NCI-H524 (cell line): ENCODE data around the gene NFASC.
A peak's percentile ranks its signal among the peaks of the same experiment; 100 is the strongest.

Experiments
- DNase-seq, 2 experiments: peaks; one replicate each; lab custom pipeline; 2025; lab: John Stamatoyannopoulos, UW

Gene NFASC

DNA sequence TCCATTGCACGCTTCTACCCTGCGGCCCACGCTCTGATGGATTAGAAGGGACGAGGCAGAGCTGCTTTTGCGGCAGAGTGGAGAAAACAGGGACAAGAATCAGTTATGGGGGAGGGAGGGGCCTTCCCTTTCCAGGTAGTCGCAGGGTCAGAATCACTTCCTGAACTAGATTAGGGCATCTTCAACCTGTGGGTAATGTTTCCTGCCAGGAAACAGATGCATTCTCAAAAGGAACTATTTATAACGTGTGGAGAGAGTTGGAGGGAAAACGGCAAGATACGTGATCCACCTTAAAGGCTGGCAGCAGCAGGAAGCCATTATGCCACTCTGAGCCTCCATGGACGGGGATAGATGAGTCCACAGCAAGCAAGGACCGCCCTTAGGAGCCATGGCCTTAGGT lies 112.5 kb downstream of the NFASC start:
- no peak for DNase-seq

DNA sequence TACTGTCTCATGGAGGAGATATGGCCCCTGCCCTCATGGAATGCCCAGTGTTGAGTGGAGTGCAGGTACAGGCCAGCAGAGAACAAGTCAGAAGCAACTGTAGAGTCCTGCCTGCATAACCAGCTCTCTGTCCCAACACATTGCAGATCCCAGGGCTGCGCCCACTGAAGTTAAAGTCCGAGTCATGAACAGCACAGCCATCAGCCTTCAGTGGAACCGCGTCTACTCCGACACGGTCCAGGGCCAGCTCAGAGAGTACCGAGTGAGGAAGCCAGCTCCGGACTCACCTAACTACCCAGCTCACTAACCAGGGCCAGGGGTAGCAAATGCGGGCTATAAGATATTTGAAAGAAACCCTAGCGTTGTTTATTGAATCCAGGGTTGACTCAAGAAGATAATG lies 113.2 kb downstream of the NFASC start:
- no peak for DNase-seq

DNA sequence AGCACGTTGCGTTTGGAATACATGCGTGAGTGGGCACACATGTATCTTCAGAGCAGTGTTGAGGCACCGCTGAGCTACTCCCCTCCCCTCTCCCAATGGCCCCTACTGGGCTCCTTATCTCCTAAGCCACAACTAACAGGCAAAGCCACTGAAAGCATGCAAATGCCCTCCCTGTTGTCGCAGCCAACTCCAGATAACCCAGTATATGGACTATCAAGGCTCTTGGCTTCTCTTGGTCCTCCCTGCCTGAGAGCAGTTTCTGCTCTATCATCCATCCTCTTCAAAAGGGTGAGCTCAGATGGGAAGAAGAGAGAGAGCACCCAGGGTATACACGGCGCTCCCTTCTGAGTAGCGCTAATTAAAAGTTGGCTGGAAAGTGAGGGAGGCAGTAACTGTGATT lies 113.8 kb downstream of the NFASC start:
- DNase-seq, result no peak

DNA sequence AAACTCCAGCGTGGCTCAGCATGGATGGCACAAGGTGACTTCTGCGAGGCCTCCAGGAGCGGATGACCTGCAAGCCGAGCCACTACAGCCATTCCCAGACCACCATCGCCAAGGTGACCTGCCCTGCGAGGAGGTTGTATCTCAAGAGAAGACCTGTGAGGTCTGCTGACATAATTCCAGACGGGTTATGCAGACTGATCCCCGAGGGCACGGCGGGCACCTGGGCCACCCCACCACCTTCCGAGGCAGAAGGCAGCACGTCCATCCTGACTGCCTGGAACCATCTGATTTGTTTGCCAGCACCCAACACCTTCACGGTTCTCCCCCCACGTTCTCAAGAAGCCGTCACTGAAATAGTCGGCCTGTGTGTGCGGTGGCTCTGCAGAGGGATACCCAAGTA lies 115.5 kb downstream of the NFASC start:
- no peak for DNase-seq

DNA sequence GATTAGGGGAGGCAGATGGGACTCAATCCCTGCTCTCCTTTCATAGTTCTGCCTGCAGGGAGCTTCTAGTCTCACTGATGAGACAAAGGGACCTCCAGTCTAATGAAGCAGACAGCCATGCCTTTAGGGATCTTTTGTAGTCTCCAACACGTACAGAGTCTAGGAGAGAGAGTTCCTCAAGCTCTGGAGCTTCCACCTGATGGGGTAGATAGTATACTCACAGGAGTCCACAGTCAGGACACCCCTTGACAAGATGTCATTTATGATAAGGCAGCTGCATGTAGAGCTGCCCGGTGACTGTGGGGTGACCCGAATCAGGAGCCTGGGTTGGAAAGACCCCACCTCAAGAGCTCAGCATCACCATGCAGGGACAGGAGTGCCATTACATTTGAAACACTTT lies 117.0 kb downstream of the NFASC start:
- no peak for DNase-seq

DNA sequence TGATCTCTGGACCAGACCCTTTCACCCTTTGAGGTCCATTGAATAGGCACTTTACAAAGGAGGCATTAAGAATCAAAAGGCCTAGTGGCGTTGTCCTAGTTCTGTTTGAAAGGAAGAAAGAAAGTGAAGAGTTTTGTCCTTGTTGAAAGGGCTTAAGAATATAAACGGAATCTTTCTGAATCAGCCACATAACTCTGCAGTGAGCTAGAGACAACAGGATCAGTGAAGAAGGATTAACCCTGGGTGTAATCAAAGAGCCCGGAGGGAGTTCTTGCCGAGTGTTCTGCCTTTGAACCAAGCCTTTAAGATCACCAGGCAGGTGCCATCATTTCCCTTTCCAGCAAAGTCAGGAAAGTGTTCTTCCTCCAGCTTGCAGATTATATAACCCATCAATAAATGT lies 117.5 kb downstream of the NFASC start:
- no peak for DNase-seq

DNA sequence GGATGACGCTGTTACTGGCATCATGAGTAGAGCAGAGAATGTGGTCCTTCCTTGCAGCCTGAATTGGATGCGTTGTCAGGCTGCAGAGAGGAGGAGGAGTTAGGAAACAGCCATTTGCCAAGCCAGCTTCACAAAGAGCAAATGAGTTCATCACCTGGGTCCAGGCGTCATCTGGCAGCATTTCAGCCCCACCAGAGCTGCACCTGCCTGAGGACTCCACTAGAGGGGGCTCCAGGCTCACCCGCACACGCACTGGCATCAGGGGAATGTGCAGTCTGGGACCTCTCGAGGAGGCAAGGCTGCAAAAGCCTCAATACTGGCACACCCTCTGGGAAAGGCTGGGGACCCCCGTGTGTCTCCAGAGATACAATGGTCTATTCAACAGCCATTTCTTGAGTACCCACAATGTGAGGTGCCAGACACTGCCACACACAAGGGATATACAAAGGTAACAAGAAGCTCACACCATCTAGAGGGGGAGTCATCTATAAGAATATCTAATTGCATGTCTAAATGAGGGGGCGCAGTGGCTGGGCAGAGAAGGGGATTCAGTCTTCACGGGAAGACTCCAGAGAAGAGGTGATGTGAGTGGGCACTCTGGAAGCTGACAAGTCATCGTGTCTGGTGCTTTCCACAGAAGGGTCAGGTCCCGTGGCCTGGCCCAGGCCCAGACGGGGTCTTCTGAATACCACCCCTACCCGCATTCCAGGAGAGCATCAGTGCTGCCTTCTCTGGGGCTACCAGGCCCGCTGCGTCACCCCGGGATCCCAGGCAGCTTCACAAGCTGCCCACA lies 118.8 kb downstream of the NFASC start:
- peak; percentile 59 to 72 for DNase-seq

DNA sequence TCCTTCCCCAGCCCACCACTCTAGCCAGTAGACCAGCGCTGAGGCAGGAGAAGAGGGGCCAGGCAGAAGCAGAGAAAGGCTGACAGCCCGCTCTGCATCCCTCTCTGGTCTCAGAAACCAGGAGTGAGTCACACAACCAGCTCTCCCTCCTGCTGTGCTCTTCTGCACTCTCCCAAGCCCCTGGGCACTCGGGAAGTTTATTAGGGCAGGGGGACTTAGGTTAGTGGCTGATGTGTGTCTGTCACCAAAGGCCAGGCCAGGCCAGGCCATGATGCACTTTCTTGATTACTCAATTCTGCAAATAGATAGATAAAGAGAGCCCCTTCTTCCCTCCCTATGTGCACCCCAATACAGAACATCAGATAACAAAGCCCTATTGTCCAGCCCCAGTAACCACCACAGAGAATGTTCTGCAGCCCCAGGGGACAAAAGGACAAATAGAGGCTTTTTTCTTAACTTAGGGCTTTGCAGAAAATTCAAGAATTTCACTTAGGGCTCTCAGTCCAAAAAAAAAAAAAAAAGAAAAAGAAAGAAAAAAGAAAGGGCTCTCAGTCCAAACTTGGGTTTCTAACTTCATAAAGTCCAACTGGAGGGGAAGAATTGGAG lies 119.5 kb downstream of the NFASC start:
- no peak for DNase-seq

DNA sequence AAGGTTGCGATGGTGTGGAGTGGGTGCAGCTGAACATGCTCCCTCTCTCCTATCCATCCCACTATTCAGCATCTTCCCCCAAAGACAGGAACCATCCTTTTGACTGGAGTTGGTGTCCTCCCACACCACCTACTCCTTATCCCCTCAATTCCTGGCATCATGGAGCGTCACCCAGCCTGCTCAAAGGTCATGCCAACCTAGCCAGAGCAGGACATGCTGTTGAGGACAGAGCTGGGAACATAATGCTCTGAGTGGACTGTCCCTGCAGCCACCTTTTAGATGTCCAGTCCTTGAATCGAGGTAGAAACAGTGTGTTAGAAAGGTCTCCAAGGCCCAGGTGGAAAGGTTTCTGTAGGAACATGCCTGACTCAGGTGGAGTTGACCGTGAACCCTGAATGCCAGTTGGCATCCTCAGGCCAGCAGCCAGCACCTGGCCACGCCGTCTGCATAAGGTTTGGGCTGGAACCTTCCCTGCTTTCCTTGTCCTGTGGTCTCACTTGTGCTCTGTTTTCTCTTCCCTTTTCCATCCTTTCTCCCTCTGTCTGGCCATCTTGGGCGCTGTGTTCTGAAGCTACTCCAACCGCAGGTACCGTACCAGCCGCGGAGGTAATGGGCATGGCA lies 120.2 kb downstream of the NFASC start:
- no peak for DNase-seq

DNA sequence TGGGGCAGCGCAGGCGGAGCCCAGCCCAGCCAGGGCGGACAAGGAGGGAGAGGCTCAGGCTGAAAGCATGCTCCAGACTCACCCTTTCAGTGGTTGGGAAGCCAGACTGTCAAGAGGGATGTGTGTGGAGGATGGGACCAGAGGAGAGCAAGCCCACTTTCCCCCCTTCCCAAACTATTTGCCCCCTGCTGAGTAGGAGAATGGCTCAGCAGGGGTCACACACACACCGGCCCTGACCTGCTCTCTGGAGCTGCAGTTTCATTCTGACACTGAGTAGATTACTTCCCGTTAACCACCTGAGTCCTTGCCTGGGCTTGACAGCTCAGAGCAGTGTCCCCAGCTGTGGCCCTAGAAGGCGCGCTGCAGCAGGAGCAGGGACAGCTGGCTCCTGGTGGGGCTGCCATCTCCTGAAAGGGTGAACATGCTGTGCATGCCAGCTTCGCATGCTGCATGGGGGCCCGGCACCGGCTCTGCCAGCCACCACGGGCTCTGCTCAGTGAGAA lies 120.7 kb downstream of the NFASC start:
- DNase-seq, result peak; percentile 17 to 55

DNA sequence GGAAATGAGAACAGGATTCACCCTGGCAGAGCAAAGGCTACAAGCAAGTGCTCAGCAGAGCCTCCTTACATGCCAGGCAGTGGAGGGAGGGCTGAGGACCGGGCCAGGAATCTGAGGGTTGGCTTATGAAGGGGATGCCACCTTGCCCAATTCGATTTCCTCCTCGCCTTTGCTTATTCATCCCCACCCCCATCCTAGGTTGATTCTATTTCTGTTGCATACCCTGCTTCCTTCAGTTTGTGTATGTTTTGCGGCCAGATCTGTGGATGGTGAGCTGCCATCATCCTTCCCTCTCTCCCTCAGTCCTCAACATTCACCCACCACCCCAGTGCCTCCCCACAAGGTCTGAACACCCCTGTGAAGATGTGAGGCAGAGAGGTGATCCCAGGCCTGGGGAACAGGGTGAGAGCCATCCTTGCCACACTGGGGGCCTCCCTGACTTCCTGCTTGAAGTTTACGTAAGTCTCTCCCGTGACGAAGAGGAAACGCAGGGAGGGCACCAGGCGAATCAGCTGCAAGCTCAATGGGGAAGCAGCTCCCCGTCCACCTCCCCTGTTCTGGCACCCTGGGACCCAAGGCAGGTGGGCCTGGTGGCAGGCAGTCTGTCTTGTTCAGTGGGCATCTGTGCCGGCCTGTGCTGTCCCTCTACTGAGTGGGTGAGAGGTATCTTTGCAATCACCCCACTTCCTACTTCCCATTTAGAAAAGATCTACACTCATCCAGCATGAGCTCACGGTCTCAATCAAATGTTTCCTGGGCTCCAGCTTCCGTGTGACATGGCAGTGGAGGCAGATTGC lies 121.7 kb downstream of the NFASC start:
- no peak for DNase-seq

DNA sequence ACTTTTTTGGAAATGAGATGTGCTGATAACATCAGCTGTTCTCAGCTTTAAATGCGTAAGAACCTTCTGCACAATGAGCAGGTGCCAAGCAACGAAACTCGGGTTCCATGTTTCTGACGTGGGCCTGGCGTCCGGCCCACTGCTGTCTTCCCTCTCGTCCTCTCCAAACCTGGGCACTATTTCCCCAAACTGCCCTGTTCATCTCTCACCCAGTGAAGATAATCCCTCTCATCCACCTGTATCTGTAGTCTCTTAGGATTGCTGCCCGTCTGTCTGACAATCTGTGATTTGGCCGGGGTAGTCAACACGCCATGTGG lies 122.3 kb downstream of the NFASC start:
- DNase-seq, result peak in 1 of 2 experiments; percentile 26

DNA sequence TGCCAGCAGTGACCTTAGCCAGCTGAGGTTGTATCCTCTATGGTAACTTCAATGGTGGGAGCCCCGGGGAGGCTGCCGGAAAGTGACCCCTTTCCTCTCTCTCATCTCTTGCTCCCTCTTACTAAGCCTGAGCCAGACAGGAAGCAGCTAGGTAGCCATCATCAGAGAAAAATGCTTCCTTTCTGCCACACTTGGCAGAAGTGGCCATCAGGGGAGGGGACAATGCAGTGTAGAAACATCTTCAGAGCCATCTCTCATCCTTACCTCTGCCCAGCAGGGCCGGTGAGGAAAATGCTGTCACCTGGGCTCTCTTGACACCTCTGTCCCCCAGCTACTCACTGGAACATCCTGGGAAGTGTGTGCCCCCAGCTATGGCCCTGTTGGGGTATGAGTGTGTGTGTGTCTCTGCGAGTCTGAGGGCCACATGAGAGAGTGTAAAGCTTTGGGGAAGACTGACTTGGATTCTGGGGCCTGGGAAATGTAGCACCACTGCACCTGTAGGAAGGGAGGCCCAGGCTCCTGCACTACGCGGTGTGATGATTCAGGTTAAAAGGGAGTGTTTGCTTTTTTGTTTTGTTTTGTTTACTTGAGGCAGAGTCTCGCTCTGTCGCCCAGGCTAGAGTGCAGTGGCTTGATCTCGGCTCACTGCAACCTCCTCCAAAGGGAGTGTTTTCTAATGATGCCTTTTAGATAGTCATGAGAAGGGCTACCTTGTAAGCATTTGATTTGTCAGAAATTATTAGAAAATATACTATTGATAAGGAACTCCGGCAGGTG lies 123.6 kb downstream of the NFASC start:
- DNase-seq, result no peak

DNA sequence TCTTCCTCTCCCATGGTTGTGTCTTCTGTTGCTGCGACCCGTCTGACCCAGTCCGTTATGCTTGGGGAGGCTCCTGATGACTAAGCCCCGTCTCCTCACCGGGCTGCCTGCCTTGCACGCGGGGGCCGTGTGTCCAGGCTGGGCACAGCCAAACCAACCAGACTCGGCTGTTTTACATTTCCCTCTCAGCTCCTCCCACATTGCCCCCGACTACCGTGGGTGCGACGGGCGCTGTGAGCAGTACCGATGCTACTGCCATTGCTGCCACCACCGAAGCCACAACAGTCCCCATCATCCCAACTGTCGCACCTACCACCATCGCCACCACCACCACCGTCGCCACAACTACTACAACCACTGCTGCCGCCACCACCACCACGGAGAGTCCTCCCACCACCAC lies 126.3 kb downstream of the NFASC start:
- no peak for DNase-seq

DNA sequence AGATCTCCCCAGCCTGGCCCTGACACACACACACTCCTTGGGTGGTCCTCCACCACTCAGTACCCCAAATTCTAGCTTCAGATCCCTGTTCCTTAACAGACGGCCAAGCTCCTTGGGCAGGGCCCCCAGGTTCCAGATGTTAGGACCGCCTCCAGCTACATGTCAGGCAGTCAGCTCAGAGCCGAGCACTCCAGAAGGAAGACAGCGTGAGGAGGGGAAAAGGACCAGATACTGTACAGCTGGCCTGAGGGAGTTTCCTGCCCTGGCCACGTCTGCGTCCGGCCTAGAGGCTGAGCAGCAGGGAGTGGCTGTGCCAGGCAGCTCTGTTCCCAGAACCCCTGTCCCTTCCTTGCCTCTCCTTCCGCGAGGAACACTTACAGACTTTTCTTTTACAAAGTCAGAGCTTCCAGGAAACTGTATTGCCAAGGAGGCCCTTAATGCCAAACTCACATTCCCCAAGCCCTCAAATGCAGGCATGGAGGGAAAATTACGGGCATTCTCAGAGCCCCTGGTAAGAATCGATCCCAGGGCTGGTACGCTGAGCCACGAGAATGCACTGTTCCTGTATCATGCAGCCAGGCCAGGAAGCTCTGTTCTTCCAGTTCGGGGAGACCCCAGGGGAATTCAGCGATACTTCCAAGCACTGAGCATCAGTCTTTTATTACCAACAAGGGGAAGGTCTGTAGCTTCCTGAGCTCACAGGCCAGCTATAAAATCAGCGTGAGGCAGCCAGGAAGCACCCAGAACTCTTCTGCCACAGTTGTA lies 127.1 kb downstream of the NFASC start:
- no peak for DNase-seq

DNA sequence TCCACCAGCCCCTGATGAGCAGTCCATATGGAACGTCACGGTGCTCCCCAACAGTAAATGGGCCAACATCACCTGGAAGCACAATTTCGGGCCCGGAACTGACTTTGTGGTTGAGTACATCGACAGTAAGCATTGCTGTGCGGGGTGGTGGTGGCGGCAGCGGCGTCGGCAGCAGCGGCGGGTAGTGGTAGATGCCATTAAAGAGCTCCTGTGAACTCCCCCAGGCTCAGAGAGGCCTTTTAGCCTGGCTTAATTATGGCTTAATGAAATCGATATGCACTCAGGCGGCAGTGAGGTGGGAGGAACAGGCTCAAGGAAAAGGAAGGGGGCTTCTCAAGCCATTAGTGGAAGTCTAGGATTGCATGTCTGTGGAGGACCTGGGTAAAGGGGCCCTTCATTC lies 130.5 kb downstream of the NFASC start:
- DNase-seq, result peak; percentile 50 to 71

DNA sequence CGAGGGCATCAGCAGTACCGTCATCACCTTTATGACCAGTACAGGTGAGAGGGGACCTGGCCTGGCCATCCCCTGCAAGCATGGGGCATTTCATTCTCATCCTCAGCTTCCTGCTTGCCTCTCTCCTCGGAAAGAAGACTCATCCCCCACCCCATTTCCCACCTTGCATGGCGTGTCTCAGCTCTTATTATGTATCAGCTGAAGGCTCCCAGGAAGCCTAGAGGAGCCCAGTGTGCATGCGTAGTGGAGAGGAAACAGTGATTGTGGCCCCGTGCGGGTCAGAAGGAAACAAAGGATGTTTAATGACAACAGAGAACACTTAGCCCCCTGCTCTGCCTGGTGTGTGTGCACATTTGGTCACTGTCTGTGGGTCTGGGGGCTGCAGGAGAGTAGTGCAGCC lies 132.0 kb downstream of the NFASC start:
- DNase-seq, result no peak

DNA sequence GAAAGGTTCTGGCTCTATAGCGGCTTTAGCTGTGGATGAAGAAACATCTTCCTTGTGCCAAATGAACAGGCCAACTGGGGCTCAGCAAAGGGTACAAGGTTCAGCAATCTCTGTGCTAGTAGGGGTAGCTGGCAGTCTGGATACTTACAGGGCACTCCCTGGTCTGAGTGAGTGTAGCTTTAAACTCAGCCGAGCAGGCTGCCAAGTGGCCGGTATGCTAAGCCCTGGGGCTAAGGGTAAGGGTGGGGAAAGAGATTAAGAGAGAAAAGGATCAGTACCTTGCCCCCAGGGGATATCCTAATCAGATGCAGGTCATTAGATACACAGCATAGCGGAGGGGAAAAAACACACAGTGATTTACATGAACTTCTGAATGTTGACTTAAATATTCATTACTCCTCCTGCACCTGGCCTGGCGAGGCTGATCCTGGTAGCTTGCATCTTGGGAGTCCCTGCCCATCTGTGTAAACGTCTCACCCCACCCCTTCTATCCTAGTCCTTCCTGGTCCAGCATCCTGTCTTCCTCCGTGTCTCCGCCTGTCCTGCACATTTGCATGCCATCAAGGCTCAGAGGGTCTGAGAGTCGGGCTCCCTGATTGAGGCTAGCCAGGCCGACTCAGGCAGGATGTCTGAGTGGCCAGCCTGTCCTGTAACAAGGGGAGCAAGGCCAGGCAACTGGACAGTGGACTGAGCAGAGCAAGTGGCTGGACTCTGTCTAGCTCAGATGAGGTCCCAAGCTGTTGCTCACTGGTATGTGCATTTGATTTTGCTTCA lies 132.9 kb downstream of the NFASC start:
- DNase-seq, result peak; percentile 78 to 93

DNA sequence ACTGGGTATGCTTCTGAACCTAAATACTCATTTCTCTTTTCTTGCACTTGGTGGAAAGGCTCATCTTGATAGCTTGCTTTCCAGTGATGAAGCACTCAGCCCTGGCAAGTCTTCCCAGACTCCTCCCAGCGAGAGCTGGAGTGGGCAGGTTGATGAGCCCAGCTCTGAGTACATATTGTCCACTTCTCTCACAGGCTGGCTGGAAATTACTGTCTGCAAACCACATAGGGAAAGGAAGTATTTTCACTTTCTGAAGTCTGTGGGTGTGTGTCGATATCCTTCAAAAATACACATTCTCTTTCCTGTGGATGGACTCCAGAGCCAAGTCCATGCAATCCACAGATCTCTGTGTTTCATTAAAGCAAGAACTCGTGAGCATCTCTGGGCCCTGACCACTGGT lies 133.7 kb downstream of the NFASC start:
- DNase-seq, result no peak

DNA sequence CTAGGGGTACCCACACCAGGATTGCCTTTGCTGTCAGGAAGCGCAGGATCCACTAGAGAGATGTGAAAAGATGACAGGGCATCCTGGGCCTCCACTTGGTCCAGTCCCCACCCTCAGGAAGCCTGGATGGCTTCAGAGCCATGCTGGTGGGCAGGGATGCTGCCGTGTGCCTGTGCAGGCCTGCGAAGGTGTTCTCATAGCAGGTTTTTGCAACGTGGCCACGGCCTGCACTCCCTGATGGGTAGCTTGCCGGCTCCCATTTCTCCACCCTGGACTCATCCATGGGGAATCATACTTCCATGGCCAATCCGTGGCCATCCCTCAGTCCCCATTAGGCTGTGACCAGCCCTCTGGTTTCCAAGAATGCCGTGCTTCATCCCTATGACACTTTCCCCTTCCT lies 138.2 kb downstream of the NFASC start:
- no peak for DNase-seq
